GM18951 (cell line): Measurements from ENCODE around the gene HTRA3.

Source experiments
- POLR2A ChIP-seq: IDR thresholded peaks from 4 replicates; pipeline ENCODE4 v1.6.1; 2011; ENCODE audit warnings: mild to moderate bottlenecking; ENCODE audit not compliant: insufficient read length, insufficient read depth; ENCODE audit errors: extremely low read depth
- in situ Hi-C: fragments of 300-500 bp; cut with MboI; formaldehyde crosslinking; loops from one replicate; pipeline ENCODE4 v1.12.0; 2022; ENCODE audit warnings: low sequenced_read_pairs, mixed read lengths, inconsistent platforms; ENCODE audit not compliant: unreplicated experiment

HTRA3 gene

GRCh38 chr4:8269535-8270417 lies at the start of gene HTRA3:
Gene HTRA3, plus strand, starts transcription at chr4:8269754. Its CDS starts 215 bp downstream, at chr4:8269969.
- no peak for TF ChIP-seq POLR2A
- in situ Hi-C loops: no loop called here

- in situ Hi-C loops: no loop called here
- no peak for TF ChIP-seq POLR2A
Observed at GRCh38 chr4:8220661-8221450, 48.7 kb upstream of the HTRA3 start.

- no peak for TF ChIP-seq POLR2A
Observed at GRCh38 chr4:8221476-8221875, 48.1 kb upstream of the HTRA3 start.

GRCh38 chr4:8221985-8222384 lies 47.6 kb upstream of the HTRA3 start:
- in situ Hi-C loops: no loop called here
- TF ChIP-seq POLR2A: no peak

More at GRCh38 chr4:8221476-8221875, 48.1 kb upstream of the HTRA3 start:
- in situ Hi-C loops: no loop called here

GRCh38 chr4:8222609-8223388 lies 46.8 kb upstream of the HTRA3 start:
- in situ Hi-C loops: no loop called here
- no peak for TF ChIP-seq POLR2A

- in situ Hi-C loops: no loop called here
- no peak for TF ChIP-seq POLR2A
Observed at GRCh38 chr4:8224267-8224974, 45.1 kb upstream of the HTRA3 start.

GRCh38 chr4:8224975-8225625 lies 44.5 kb upstream of the HTRA3 start:
- in situ Hi-C loops: no loop called here
- no peak for TF ChIP-seq POLR2A

- in situ Hi-C loops: no loop called here
- TF ChIP-seq POLR2A: no peak
Observed at GRCh38 chr4:8225706-8226443, 43.7 kb upstream of the HTRA3 start.

- in situ Hi-C loops: no loop called here
- TF ChIP-seq POLR2A: no peak
Observed at GRCh38 chr4:8227201-8227770, 42.3 kb upstream of the HTRA3 start.

GRCh38 chr4:8227771-8228318 lies 41.7 kb upstream of the HTRA3 start:
- in situ Hi-C loops: no loop called here
- no peak for TF ChIP-seq POLR2A
